Chondrocyte (in vitro differentiated cells): ENCODE data around the gene PDZRN3. TPM values are rescaled to one million over a fixed set of nuclear protein-coding genes. Genes with fewer than 3 reads are reported as not detected.

Source experiments
- DNase-seq: peaks from one replicate; pipeline ENCODE4 v3.0.0; 2021; ENCODE audit warnings: mixed read lengths, low spot score
- H3K27ac Mint-ChIP-seq: one replicate; pipeline ENCODE4 v1.8.0; 2021; ENCODE audit warnings: mild to moderate bottlenecking, moderate library complexity, mixed read lengths; ENCODE audit not compliant: unreplicated experiment
- H3K27me3 Mint-ChIP-seq: 2 replicates; pipeline ENCODE4 v1.8.0; 2021; ENCODE audit warnings: low read depth, mixed read lengths
- H3K36me3 Mint-ChIP-seq: 2 replicates; pipeline ENCODE4 v1.8.0; 2021; ENCODE audit warnings: low read depth, mixed read lengths
- H3K4me1 Mint-ChIP-seq: 2 replicates; pipeline ENCODE4 v1.8.0; 2021; ENCODE audit warnings: low read depth, mild to moderate bottlenecking, mixed read lengths
- H3K4me3 Mint-ChIP-seq: one replicate; pipeline ENCODE4 v1.8.0; 2021; ENCODE audit warnings: mild to moderate bottlenecking, moderate library complexity, mixed read lengths; ENCODE audit not compliant: unreplicated experiment
- H3K9me3 Mint-ChIP-seq: 2 replicates; pipeline ENCODE4 v1.8.0; 2021; ENCODE audit warnings: low read depth, mixed read lengths
- CTCF ChIP-seq: fragments of 200-600 bp; sonication (generic); IDR thresholded peaks from 2 replicates; pipeline ENCODE4 v1.5.0; 2021; ENCODE audit warnings: antibody characterized with exemption, mild to moderate bottlenecking, moderate library complexity
- long read RNA-seq: library from polyadenylated mRNA; stranded (forward); transcript quantifications from one replicate; pipeline ENCODE4 v2.0.0, GENCODE V29; 2021
- total RNA-seq: library from RNA; stranded (reverse); gene quantifications from 3 replicates; pipeline ENCODE4 v1.2.1, GENCODE V29; 2021

PDZRN3 gene
- total RNA-seq: 19.4 to 31.0 TPM (median 20.0 TPM) in 3 replicates
- long read RNA-seq, full-length matches to known transcripts: 63 of 72 reads
- long read RNA-seq, partial matches to known transcripts: 1 of 72 reads
- long read RNA-seq, other reads (novel, unspliced or antisense): 8 of 72 reads

- TF ChIP-seq CTCF: no peak
- H3K4me3 Mint-ChIP-seq: peak within 1 kb of the TSS; percentile 79
- H3K27ac Mint-ChIP-seq: peak within 1 kb of the TSS; percentile 45
- peaks cover 55% of the 10 kb centered on the region for H3K4me1 Mint-ChIP-seq
- DNase-seq: no peak
- no peaks in the 10 kb centered on the region for H3K27me3 Mint-ChIP-seq
- H3K36me3 Mint-ChIP-seq: no peaks in the 10 kb centered on the region
- no peaks in the 10 kb centered on the region for H3K9me3 Mint-ChIP-seq
These were observed at the start of gene PDZRN3 for GRCh38 chr3:73624821-73625665. PDZRN3 (minus strand) TSS chr3:73624941.

- no peak overlapping the region for H3K27ac Mint-ChIP-seq
- H3K27me3 Mint-ChIP-seq: no peaks in the 10 kb centered on the region
- H3K9me3 Mint-ChIP-seq: no peaks in the 10 kb centered on the region
- no peak for DNase-seq
- no peaks in the 10 kb centered on the region for H3K36me3 Mint-ChIP-seq
- no peak for TF ChIP-seq CTCF
- peaks cover 3% of the 10 kb centered on the region for H3K4me1 Mint-ChIP-seq
- H3K4me3 Mint-ChIP-seq: no peak overlapping the region
These were observed 49.5 kb upstream of the PDZRN3 start for GRCh38 chr3:73674280-73674679.

GRCh38 chr3:73669260-73669659 lies 44.5 kb upstream of the PDZRN3 start:
- H3K36me3 Mint-ChIP-seq: no peaks in the 10 kb centered on the region
- no peak overlapping the region for H3K27ac Mint-ChIP-seq
- H3K9me3 Mint-ChIP-seq: no peaks in the 10 kb centered on the region
- H3K4me3 Mint-ChIP-seq: no peak overlapping the region
- H3K4me1 Mint-ChIP-seq: peaks cover 23% of the 10 kb centered on the region
- DNase-seq: no peak
- no peak for TF ChIP-seq CTCF
- H3K27me3 Mint-ChIP-seq: no peaks in the 10 kb centered on the region

- TF ChIP-seq CTCF: no peak
- DNase-seq: no peak
- no peak overlapping the region for H3K27ac Mint-ChIP-seq
- H3K9me3 Mint-ChIP-seq: no peaks in the 10 kb centered on the region
- H3K4me3 Mint-ChIP-seq: no peak overlapping the region
- peaks cover 27% of the 10 kb centered on the region for H3K4me1 Mint-ChIP-seq
- H3K36me3 Mint-ChIP-seq: no peaks in the 10 kb centered on the region
- H3K27me3 Mint-ChIP-seq: no peaks in the 10 kb centered on the region
These were observed 43.6 kb upstream of the PDZRN3 start for GRCh38 chr3:73668391-73668790.

GRCh38 chr3:73667889-73668288 lies 43.1 kb upstream of the PDZRN3 start:
- no peak for TF ChIP-seq CTCF
- Mint-ChIP-seq H3K27ac (no peak overlapping the region), H3K4me1 (peaks cover 27% of the 10 kb centered on the region), H3K9me3 (no peaks in the 10 kb centered on the region), H3K27me3 (no peaks in the 10 kb centered on the region), H3K36me3 (no peaks in the 10 kb centered on the region), H3K4me3 (no peak overlapping the region)
- DNase-seq: no peak
